ENCODE data around the gene VDR.
A peak's percentile ranks its signal among the peaks of the same experiment; 100 is the strongest.
"Not testable (repeated sequence)": the region's sequence is repeated elsewhere in the genome, so short reads cannot be mapped to it uniquely, and the experiment has no call there.

VDR gene

DNA sequence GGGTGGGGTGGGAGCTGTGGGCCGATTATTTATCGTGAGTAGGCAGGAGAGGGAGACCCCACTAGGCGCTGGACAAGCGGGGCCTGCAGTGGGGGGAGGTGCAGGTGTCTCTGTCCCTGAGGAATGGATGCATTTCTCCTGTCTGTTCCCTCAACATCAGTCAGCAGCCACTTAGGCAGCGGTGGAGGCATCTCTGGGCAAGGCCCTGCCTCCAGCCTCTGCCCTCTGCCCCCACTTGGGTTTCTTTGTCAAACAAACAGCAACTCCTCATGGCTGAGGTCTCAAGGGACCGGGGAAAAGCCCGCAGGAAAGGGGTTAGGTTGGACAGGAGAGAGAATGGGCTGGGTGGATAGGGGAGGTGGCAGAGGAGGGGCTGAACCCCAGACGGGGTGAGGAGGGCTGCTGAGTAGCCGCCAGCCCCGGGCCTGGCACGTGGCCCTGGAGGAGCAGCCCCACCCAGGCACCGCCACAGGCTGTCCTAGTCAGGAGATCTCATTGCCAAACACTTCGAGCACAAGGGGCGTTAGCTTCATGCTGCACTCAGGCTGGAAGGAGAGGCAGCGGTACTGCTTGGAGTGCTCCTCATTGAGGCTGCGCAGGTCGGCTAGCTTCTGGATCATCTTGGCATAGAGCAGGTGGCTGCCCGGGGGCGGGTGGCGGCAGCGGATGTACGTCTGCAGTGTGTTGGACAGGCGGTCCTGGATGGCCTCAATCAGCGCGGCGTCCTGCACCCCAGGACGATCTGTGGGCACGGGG is 60.4 kb downstream of the VDR start:
- FAIRE-seq, result no peak

DNA sequence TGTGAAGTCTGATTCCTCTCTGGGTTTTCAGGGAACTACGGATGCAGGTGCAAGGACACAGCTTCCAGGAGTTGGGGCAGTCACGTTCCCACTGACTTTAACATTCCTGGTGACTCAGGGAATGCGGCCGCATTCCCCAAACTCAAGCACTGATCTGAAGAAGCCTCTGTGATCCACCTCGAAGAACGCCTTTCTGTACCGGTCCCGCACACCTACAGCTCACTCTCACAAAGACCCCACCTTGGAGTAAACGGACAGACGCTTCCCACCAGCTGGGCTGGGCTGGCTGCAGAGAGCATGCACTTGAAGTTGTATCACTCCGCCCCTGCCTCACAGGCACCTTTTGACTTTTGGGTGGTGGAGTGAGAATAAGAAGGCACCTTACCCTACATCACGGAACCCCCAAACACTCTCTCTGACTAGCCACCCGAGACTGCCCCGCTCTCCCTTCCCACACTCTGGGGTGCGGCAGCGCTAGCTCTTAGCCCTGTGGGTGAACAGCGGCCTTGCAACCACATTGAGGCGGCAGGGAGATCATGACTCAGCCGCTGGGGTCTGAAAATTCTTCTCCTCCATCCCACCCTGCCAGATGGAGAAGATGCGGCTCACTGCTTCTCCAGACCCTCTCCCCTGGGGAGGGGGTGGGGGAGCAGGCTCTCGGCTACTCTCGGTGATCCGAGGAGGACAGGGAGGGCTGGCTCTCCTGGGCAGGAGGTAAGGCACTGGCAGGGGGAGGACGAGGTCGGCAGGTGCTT is 61.4 kb downstream of the VDR start:
- no peak for FAIRE-seq

DNA sequence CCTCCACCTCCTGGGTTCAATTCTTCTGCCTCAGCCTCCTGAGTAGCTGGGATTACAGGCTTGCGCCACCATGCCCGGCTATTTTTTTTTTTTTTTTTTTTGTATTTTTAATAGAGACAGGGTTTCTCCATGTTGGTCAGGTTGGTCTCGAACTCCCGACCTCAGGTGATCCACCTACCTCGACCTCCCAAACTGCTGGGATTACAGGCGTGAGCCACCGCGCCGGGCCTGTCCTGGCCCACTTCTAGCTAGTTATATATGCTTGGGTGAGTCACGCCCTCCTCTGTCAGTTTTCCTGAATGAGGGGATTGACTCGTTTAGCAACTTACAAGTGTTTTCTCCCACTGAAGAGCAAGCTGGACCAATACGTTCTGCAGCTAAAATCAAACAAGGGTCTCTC is 62.3 kb downstream of the VDR start:
- not testable (repeated sequence) for FAIRE-seq

DNA sequence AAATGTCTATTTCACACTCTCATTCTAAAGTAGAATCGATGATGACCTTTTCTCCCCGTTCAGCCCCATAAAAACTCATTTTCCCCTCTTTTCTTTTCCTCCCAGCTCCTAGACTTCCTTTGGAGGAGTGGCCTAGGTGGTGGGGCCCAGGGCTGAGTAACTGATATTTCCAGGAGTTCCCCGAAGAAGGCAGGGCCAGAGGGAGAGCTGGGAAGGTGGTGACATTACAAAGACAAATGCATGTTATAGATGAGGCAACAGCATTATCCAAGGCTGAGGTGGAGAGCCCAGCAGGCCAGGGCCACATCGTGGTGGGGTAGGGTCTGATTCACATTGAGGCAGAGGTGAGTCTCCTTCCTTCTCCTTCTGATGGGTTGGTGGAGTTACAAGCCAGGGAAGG is 62.9 kb downstream of the VDR start:
- no peak for FAIRE-seq

DNA sequence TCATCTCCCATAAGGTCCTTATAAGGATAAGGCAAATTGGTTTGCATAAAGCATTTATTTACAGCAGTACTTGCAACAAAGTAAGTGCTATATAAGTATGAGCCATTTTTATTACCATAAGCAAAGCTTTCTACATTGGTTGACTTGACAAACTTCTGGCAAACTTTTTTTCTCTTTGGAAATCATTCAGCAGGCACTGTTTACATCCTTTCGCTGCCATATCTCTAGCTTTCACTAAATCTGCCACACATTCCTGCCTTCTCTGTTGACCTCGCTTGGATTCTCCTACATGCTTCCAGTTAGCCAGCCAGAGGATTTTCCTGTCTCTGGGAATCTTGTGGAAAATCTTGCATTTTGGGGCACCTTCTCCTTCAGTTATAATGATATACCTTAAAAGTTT is 63.3 kb downstream of the VDR start:
- FAIRE-seq, result no peak

DNA sequence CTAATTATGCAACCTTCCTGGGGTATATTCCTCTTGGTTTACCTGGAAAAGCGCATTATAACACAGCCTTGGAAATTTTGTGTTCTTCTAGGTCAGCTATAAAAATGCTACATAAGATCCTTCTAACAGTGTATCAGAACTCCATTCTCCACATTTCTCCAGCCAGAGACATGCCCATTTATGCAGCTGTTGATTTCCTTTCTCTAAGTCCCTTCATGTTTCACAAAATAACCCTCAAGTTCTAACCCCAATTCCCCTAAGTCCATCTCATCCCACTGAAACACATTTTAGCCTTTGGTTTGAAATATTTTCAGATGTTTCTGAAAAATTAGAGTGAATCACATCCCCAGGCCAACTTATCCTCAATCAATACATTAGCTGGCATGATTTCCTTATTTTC is 64.2 kb downstream of the VDR start:
- FAIRE-seq, result no peak

DNA sequence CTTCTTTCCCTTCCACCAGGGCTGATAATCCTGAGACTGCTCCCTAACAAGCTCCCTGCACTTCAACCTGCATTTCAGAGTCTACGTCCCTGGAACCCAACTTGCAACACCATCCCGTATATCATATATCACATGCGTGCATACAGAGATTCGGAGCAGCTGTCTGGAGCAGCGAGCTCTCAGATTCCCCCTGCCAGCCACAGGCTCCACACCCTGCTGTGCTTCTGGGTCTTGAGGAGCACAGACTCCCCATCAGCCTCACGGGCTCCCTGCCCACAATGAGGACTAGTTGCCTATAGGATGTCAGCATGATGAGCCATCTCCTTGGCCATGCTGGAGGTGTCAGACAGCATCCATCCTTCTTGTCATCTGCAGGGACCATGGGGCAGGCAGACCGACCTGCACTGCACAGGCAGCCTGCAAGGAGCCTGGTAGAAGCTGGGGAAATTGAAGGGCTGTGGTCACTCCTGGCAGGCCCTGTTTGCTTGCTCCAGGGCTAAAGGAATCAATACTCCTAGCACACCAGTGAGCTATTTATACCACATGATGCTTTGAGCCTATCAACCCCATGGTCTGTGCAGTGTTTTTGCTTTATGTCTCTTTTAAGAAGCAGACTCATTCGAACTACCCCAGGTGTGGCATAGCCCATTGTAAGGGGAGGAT is 65.4 kb downstream of the VDR start:
- no peak for FAIRE-seq

DNA sequence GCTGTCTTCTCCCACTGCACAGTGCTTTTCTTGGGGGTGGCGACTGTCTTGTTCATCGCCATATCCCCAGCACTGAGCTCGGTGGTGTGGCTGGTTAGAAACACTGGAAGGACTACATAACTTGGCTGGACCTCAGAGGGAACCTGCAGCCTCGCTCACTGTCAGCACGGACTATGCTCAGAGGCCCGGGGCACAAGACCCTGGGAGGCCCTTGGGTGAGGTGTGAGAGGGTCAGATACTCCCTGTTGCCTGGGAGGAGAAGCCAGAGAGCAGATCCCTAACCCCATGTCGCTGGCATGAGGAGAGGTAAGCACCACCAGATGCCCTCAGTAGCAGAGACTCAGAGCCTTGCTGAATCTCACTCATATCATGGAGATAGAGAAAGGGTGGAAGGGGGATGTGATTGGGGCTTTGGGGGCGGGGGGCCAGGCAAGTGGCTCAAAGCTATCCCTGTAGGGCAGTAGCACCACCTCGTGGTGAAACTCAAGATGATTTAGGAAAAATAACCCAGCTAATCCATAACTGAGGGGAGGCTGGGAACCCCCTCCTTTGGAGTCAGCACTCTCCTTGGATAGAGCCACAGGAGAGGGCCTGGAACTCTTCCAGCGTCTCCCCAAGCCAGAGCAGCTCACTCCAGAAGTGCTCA is 66.4 kb downstream of the VDR start:
- no peak for FAIRE-seq

DNA sequence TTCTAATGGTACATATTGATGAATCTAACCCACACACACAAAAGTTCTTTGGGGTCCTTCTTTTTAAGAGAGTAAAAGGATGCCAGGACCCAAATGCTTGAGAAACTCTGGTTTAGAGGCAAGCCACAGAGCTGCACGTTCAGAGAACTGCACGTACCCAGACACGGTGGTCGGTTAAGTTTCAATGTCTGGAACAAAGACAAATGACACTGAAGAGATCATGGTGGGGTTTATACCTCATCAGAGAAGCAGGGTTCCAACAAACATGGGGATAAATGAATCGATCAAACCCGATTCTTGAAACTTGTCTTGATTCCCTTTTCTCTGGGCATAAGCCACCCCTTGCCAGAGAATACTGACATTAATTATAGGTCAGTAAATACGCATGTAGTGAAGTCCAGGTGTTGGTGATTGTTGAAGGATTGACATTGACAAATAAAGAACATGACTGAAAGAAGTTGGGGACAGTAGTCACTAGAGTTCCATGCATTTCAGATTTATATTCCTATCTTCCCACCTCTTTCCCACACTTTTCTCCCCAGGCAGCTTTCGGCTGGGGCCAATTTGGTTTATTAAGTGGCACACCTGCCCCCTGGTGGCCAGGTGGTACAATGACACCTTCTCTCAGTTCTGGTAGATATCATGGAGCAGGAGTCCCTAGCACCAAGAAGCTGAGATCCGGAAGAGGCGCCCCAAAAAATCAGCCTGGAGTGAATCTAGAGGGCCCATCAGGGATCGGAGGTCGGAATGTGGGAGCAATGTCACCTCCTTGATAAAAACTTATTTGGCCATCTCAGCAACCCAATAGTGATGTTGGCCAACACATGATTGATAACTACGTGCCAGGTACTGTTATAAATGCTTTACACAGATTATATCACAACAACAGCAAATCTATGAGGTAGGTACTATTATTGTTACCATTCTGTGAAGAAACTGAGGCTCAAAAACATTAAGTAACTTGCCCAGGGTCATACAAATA is 67.3 kb downstream of the VDR start:
- FAIRE-seq, result peak; percentile 82

DNA sequence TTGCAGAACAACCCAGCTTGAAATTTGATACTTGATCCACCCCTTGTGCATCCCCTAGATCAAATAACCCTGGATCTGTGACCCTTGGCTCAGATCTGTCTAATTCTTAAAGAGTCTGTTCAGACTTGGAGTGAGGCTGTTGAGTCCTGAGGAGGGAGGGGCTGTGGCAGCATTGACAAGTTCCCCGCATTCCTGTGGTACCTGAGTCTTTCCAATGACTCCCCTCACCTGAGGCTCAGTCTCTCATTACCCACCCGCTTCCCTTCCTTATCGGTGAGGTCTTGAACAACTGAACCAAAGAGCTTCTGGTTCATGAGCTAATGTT is 69.0 kb downstream of the VDR start:
- no peak for FAIRE-seq

DNA sequence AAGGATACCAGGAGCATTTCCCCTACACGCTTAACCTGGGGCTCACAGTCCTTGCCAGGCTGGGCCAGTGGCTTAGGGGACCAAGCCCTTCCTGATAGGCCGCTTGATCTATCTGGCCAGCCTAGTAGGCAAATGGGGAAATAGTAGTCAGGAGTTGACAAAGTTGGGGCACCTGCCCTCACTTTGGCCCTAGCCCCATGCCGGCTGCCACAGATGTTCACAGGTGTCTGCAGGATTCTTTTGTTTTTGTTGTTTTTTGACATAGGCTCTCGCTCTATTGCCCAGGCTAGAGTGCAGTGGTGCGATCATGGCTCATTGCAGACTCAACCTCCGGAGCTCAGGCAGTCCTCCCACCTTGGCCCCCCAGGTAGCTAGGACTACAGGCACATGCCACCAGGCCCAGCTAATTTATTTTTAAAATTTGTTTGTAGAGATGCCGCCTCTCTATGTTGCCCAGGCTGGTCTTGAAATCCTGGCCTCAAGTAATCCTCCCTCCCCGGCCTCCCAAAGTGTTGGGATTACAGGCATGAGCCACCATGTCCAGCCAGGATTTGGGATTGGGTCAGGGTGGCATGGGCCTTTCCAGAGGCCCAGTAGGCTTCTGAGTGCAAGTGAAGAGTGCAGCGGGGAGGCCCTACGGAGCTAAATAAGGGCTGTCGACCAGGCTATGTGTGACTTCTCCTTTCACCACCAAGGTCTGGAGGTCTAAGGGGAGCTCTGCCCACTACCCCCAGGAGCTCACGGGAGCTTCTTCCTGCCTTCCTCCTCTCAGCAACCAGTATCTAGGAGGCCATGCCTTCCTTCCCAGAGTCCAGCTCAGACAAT is 69.6 kb downstream of the VDR start:
- no peak for FAIRE-seq

DNA sequence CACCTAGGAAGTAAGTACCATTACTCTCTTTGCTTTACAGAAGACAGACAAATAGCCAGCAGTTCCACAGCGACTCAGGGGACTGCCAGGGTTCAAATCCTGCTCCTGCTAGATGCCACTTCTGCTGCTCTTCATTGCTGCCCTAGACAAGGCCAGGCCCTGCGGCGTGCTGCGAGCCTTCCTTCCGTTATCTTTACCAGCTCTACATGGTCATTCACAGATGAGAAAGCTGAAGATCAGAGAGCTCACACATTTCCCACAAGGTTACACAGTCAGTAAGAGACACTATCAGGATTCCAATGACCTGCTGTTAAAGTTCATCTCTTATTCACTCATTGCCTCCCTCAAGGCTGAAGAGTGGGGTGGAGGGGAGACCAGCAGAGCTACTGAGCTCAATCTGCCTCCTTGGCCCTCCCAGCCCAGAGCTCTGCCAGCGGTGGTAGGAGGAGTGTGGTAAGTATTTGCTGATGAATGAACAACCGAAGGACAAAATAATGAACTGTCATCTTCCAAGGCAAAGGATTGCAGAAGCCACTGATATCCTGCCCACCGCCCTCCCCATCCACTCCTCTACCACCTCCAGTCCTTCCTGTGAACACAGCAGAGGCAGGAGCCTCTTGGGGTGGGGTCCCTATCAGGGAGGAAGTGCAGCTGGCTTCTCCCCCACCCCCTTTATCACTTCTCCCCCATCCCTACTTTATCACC is 70.4 kb downstream of the VDR start:
- FAIRE-seq, result no peak

DNA sequence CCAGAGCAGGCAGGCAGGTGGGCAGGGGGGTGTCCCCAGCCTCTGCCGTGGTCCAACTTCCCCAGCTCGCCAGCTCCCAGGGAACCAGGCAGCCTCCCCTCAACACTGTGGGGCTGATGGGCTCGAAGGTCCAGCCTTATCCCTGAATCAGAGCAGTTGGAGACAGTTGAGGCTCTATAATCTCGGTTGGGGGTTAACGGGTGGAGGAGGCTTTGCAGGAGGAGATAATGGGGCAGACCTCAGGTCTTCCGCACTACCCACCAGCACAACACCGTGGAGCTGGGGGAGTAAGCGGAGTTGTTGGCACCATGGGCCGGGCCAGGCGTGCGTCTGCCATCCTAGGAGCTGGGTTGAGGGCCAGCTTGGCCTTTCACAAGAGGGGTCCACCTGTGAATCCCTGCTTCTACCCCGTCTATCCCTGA is 71.2 kb downstream of the VDR start:
- no peak for FAIRE-seq

DNA sequence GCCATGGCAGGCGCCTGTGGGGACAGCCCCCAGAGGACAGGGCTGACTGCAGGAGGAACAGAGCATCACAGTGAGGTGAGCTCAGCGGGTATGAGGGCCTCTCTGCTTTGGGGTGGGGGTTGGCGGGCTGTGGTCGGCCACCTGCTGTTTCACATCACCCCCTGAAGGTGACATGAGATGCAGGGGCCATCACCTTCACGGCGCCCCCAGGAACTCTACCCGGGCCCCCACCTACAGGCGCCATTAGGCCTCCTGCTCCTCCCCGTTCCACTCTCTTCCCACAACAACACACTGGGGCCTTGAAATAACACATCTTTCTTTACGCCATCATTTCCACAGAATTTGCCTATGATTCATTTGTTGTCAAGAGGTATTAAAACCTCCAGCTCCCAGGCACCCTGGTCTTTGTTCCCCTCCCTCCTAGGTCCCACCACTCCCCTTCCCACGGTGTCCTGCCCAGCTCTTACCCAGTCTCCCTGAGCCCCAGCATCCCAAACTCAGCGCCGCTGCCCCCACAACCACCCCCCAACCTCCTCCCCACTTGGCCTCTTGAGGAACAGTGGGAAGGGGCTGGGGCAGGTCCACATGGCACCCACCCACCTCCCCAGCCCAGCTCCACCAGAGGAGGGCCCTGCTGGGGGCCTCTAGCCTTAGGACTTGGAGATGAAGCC is 72.4 kb downstream of the VDR start:
- no peak for FAIRE-seq

DNA sequence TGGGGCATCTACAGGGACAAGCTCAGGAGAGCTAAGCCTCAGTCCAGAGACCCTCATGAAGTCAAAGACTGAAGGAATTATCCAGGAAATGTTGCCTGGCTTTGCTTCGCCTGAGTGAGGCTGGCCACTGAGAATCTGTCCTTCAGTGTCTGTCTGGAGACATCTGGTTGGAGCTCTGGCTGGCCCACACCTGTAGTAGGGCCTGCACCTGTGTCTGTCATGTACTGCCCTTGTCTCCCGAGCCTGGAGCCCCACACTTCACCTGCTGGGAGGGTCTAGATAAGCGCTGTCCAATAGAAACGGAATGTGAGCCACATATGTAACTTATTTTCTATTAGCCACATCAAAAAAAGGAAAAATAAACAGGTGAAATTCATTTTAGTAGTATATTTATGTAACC is 75.2 kb downstream of the VDR start:
- no peak for FAIRE-seq

DNA sequence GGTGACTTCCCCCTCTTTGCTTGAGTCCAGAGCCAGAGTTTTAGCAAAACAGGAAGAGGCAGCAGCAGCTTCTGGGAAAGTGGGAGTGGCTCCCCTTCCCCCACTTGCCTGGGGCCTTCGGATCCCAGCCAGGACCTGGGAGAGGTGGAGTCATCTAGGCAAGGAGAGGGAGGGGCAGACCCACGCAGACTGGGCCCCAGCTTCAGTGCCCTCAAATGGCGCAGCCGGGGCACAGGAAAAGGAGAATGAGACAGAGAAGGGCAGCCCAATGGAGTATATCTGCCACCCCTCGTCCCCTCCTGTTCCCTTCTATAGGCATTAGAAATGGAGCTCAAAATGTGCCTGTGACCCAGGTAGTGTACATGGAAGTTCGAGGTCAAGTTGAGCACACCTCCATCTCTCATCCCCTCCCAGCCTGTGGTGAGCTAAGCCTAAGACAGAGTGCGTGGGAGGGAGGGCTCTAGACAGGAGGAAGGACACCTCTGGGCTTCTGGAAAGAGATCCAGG is 75.8 kb downstream of the VDR start:
- no peak for FAIRE-seq

DNA sequence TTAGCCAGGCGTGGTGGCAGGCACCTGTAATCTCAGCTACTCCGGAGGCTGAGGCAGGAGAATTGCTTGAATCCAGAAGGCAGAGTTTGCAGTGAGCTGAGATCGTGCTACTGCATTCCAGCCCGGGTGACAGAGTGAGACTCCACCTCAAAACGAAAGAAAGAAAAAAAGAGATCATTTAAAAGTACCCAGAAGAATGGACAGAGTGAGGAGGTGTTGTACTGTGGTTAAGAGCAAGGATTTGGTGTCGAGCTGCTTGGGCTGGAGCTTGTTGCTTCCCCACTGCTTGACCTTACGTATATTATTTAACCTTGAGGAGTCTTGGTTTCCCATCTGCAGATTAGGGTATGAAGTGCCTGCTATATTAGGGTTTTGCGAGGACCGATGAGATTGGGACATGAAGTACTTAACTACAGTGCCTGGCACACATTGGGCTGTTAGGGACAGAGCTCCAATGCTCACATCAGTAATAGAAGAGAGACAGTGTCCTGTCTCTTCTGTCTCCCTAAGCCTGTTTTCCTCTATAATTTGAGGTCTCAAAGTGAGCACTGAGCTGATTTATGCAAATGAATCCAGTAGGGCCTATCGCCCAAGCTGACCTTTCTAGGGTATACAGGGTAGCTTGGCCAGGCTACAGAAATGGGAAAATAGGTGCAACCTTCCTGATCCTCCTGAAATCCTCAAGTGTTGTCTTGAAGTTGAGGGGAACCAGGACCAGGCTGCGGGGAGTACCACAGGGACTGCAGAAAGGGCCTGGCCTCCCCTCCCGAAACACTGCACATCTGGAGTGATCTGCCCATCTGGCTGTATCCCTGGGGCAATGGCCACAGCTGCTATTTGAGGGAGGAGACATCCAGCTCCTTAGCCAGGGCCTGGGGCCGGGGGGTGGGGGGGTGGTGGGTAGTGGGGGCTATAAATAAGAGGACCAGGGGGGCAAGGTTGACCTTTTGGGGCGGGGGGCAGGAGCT is 76.5 kb downstream of the VDR start:
- FAIRE-seq, result no peak

DNA sequence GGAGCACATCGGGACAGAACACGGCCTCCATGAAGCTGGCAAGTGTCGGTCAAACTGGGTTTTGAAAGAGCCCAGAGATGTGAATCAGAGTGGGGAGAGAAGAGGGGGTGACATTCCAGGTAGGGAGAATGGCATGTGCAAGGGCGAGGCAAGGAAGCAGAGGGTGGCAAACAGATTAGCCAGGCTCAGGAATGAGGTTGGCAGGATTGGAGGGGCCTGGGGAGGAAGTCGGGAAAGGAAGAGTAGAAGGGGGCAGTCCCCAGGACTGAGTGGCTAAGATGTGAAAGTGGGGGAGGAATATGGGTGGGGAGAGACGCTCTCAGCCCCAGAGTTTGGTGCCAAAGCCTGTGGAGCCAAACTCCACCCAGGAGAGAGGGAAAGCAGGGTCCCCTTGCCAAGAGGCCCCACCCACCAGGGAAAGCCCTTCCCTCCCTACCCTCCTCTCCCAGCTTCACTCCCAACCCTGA is 79.6 kb downstream of the VDR start:
- no peak for FAIRE-seq

DNA sequence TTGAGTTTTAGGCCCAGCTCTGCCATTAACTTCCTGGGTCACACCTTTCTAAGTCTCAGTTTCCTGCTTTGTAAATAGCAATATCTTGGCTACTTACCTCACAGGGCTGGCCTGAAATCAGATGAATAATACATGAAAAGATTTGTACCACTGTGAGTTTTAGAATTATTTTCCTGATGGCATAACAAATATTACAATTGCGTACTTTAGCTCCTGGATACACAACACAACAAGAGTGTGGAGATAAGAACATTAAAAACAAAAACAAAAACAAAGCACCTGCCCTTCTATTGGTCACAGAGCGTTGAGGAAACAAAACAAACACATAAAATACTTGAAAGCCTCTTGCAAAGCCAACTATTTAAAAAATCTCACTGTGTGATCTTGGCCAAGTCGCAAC is 80.2 kb downstream of the VDR start:
- no peak for FAIRE-seq
